ENCODE measurements around the gene MRPL23. TPM values are rescaled to one million over a fixed set of nuclear protein-coding genes. Genes with fewer than 3 reads are reported as not detected.

MRPL23 gene
- total and polyA plus RNA-seq, 12 donors: 52.2 to 1,024 (median 184) TPM

GRCh38 chr11:1906181-1906580, 41.0 kb upstream of the MRPL23 start:
- no peak for TF ChIP-seq CTCF (IDR thresholded peaks at IDR 0.05)
- TF ChIP-seq POLR2A (IDR thresholded peaks at IDR 0.05): no peak
- intact Hi-C loops (cut with DNase I): no loop called here
- DNase-seq: no peak
- WGBS, 4 donors: 40 to 51% (median 44%) methylated on average over 5 of the region's 5 CpGs
- no peaks in the 10 kb centered on the region for H3K27me3 ChIP-seq
- H3K36me3 ChIP-seq (replicated peaks in 1 of 2): no peaks in the 10 kb centered on the region
- H3K27ac ChIP-seq: peak overlapping the region in 2 of 5 donors; percentile 65 to 83
- H3K9me3 ChIP-seq (replicated peaks in 1 of 3): no peaks in the 10 kb centered on the region
- no peaks in the 10 kb centered on the region for H3K4me1 ChIP-seq (replicated peaks in 1 of 2)
- no peak overlapping the region for H3K4me3 ChIP-seq

- H3K36me3 ChIP-seq (replicated peaks in 1 of 2): no peaks in the 10 kb centered on the region
- DNase-seq: no peak
Measured at GRCh38 chr11:1906611-1907423, 40.3 kb upstream of the MRPL23 start.

GRCh38 chr11:1908618-1909017, 38.5 kb upstream of the MRPL23 start:
- Histone ChIP-seq H3K9me3 (replicated peaks in 1 of 3) (no peaks in the 10 kb centered on the region), H3K4me1 (replicated peaks in 1 of 2) (peaks cover 0 to 3% of the 10 kb centered on the region in 2 donors), H3K27ac (peak overlapping the region; percentile 10 to 83 (median 28)), H3K27me3 (no peaks in the 10 kb centered on the region), H3K4me3 (no peak overlapping the region), H3K36me3 (replicated peaks in 1 of 2) (no peaks in the 10 kb centered on the region)
- WGBS, 4 donors: 39 to 55% (median 51%) methylated on average over 9 of the region's 9 CpGs
- no peak for DNase-seq
- intact Hi-C loops (cut with DNase I): no loop called here
- TF ChIP-seq CTCF (IDR thresholded peaks at IDR 0.05) (no peak), POLR2A (IDR thresholded peaks at IDR 0.05) (no peak)

More at GRCh38 chr11:1906611-1907423, 40.3 kb upstream of the MRPL23 start:
- Histone ChIP-seq H3K27ac (peak overlapping the region in 3 of 5 donors; percentile 19 to 83 (median 65)), H3K4me1 (replicated peaks in 1 of 2) (no peaks in the 10 kb centered on the region), H3K4me3 (no peak overlapping the region), H3K27me3 (no peaks in the 10 kb centered on the region), H3K9me3 (replicated peaks in 1 of 3) (no peaks in the 10 kb centered on the region)
- TF ChIP-seq POLR2A (IDR thresholded peaks at IDR 0.05) (no peak), CTCF (IDR thresholded peaks at IDR 0.05) (no peak)
- WGBS, 4 donors: 71 to 85% (median 74%) methylated on average over 13 to 14 of the region's 14 CpGs
- intact Hi-C loops (cut with DNase I): no loop called here

GRCh38 chr11:1909524-1909923, 37.6 kb upstream of the MRPL23 start:
- H3K4me1 ChIP-seq (replicated peaks in 1 of 2): peaks cover 0 to 3% of the 10 kb centered on the region in 2 donors
- no peak for TF ChIP-seq POLR2A (IDR thresholded peaks at IDR 0.05)
- no peak for TF ChIP-seq CTCF (IDR thresholded peaks at IDR 0.05)
- H3K9me3 ChIP-seq (replicated peaks in 1 of 3): no peaks in the 10 kb centered on the region
- H3K36me3 ChIP-seq (replicated peaks in 1 of 2): no peaks in the 10 kb centered on the region
- 85 to 89% (median 86%) methylated on average over 7 of the region's 7 CpGs for WGBS, 4 donors
- peak overlapping the region in 1 of 5 donors; percentile 65 for H3K27ac ChIP-seq
- intact Hi-C loops (cut with DNase I): no loop called here
- H3K4me3 ChIP-seq: no peak overlapping the region
- DNase-seq: no peak
- H3K27me3 ChIP-seq: no peaks in the 10 kb centered on the region

Data from adrenal gland (tissue), 12 donors.